GM13976 (cell line): ENCODE results near the gene ZNF710.
A peak's percentile ranks its signal among the peaks of the same experiment; 100 is the strongest.
"Not testable (repeated sequence)": the region's sequence is repeated elsewhere in the genome, so short reads cannot be mapped to it uniquely, and the experiment has no call there.

ENCODE experiments used
- DNase-seq: peaks from one replicate; pipeline ENCODE4 v3.0.0; 2012; ENCODE audit warnings: low spot score
- in situ Hi-C: fragments of 300-500 bp; cut with MboI; formaldehyde crosslinking; loops from one replicate; pipeline ENCODE4 v1.12.0; 2022; ENCODE audit warnings: low sequenced_read_pairs, mixed read lengths, inconsistent platforms; ENCODE audit not compliant: unreplicated experiment
- TF ChIP-seq, protein P1 (sequence below): IDR thresholded peaks from 2 replicates; pipeline ENCODE4 v1.5.1; 2012; ENCODE audit warnings: borderline replicate concordance, mild to moderate bottlenecking; ENCODE audit not compliant: insufficient read depth; ENCODE audit errors: extremely low read depth, missing control alignments, control extremely low read depth

Gene ZNF710

DNA sequence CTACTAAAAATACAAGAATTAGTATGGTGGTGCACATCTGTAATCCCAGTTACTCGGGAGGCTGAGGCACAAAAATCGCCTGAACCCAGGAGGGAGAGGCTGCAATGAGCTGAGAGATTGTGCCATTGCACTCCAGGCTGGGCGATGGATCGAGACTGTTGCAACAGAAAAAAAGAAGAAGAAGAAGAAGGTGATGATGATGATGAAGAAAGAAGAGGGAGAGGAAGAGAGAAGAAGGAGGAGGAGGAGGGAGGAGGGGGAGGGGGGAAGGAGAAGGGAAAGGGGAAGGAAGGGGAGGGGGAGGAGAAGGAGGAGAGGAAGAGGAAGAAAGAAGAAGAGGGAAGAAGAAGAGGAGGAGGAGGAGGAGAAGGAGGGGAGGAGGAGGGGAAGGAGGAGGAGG is 33.2 kb upstream of the ZNF710 start:
- DNase-seq = no peak
- in situ Hi-C loops = no loop called here
- TF ChIP-seq, protein P1, sequence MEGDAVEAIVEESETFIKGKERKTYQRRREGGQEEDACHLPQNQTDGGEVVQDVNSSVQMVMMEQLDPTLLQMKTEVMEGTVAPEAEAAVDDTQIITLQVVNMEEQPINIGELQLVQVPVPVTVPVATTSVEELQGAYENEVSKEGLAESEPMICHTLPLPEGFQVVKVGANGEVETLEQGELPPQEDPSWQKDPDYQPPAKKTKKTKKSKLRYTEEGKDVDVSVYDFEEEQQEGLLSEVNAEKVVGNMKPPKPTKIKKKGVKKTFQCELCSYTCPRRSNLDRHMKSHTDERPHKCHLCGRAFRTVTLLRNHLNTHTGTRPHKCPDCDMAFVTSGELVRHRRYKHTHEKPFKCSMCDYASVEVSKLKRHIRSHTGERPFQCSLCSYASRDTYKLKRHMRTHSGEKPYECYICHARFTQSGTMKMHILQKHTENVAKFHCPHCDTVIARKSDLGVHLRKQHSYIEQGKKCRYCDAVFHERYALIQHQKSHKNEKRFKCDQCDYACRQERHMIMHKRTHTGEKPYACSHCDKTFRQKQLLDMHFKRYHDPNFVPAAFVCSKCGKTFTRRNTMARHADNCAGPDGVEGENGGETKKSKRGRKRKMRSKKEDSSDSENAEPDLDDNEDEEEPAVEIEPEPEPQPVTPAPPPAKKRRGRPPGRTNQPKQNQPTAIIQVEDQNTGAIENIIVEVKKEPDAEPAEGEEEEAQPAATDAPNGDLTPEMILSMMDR = no peak

DNA sequence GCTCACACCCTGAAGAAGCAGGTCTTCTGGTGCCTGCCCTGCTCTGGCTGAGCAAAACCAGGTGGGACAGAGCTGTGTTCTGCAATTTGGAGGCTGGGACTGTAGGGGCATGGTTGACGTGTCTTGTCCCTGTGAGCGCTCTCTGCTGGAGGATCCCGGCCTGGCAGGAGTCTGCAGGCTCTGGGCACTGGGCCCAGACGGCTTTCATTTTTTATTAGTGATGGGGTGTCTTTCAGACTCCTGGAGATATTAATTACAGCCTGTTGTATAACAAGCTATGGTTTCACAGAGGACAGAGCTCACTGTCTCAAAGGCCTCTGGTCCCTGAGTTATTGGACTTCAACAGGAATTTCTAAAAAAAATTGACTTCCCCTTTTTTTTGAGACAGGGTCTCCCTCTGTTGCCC is 29.5 kb upstream of the ZNF710 start:
- in situ Hi-C loops = no loop called here
- TF ChIP-seq, protein P1 = peak; percentile 26
- peak; percentile 71 for DNase-seq

DNA sequence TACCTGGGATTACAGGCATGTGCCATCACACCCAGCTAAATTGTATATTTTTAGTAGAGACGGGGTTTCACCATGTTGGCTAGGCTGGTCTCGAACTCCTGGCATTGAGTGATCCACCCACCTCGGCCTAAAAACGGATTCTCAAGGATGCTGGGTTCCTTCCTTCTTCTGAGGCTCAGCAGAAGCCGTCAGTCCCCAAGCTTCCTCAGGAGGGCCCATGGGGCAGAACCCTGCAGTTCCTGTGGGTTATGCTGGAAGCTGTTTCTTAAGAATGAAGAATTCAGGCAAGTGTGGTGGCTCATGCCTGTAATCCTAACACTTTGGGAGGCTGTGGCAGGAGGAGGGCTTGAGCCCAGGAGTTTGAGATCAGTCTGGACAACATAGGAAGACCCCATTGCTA is 29.0 kb upstream of the ZNF710 start:
- DNase-seq = no peak
- TF ChIP-seq, protein P1 = no peak
- in situ Hi-C loops = no loop called here

DNA sequence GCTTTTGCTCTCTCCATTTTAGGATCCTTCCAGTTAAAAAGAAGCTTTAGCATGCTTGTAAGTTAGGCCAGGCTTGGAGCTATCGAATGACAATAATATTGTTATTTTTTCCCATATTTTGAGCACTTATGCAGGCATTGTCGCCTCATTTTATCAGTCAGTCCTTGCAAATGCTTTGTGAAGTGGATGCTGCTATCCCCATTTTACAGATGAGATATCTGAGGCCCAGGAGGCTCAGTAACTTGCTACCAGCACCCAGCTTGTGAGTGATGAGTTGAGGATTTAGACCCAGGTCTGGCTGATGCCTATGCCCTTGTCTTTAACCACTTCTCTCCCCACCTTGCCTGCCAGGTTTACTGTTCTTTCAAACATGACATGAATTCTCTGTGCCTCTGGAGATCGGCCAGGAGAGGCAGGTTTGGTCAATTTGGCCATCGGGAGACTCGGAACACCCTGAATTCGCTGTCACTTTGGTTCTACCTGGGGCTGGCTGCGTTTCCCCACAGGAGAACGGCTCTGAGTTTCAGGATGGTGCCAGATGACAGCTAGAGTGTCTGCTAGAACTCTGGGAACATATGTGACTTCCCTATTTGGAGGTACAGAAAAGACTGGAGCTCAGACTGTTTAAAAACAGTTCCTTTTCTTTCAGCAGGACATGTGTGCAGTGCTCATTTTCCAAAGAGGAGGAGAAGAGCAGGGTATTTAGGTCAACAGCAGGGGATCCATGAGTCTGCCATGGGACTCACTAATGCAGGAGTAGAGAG is 25.5 kb upstream of the ZNF710 start:
- TF ChIP-seq, protein P1 = no peak
- DNase-seq = no peak
- in situ Hi-C loops = no loop called here

DNA sequence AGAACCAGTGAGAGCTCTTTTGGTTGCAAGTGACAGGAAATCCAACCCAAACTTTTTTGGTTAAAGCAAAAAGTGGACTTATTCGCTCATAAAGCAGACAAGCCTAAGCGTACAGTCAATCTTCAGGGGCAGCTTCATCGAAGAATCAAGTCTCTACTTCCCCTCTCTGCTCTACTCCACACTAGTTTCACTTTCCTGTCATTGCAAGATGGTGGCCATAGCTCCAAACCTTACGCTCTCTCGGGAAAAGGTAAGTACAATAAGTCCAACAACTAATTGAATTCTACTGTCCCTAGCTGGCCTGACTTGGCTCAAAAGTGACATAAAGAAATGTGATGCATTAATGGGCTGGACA is 24.9 kb upstream of the ZNF710 start:
- DNase-seq = no peak
- in situ Hi-C loops = no loop called here
- TF ChIP-seq, protein P1 = no peak

DNA sequence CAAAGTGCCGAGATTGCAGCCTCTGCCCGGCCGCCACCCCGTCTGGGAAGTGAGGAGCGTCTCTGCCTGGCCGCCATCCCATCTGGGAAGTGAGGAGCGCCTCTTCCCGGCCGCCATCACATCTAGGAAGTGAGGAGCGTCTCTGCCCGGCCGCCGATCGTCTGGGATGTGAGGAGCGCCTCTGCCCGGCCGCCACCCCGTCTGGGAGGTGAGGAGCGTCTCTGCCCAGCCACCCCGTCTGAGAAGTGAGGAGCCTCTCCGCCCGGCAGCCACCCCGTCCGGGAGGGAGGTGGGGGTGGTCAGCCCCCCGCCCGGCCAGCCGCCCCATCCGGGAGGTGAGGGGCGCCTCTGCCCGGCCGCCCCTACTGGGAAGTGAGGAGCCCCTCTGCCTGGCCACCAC is 23.3 kb upstream of the ZNF710 start:
- DNase-seq, in situ Hi-C loops: not testable (repeated sequence)

DNA sequence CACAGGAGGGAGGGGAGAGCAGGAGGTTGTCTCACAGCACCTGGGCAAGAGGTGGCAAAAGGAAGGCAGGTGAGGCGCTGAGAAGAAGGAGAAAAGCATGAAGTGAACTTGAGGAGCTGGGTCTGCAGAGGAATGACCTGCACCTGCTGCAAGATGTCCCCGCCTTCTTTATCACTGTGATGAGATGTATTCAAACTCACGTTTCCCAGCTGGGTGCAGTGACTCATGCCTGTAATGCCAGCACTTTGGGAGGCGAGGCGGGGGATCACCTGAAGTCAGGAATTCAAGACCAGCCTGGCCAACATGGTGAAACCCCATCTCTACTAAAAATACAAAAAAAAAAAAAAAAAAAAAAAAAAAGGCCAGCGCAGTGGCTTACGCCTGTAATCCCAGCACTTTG is 22.2 kb upstream of the ZNF710 start:
- TF ChIP-seq, protein P1 = no peak
- DNase-seq = no peak
- in situ Hi-C loops = no loop called here
